A549 (cell line): ENCODE data around the gene SLC38A4. TPM values are rescaled to one million over a fixed set of nuclear protein-coding genes. Genes with fewer than 3 reads are reported as not detected.

Experiments
- CHD2 ChIP-seq: fragments of 150-350 bp; IDR thresholded peaks from 2 replicates; pipeline ENCODE4 v1.6.1; 2014; ENCODE audit warnings: low read length; ENCODE audit not compliant: partially characterized antibody
- EHMT2 ChIP-seq: fragments of 200-600 bp; sonication (generic); IDR thresholded peaks from 2 replicates; pipeline ENCODE4 v1.6.1; 2016; ENCODE audit warnings: antibody characterized with exemption, low read depth, mild to moderate bottlenecking, moderate library complexity
- HDAC2 ChIP-seq: fragments of 200-600 bp; sonication (generic); IDR thresholded peaks from 2 replicates; pipeline ENCODE4 v1.6.1; 2016
- HEYL ChIP-seq: fragments of 250-450 bp; sonication (Bioruptor Pico); IDR thresholded peaks from 2 replicates; pipeline ENCODE4 v1.8.0; 2021; ENCODE audit warnings: mild to moderate bottlenecking, moderate library complexity
- HOXA7 ChIP-seq: fragments of 250-450 bp; sonication (Bioruptor Pico); IDR thresholded peaks from 2 replicates; pipeline ENCODE4 v1.5.0; 2020; ENCODE audit warnings: mild to moderate bottlenecking, moderate library complexity
- NPAS2 ChIP-seq: fragments of 250-450 bp; sonication (Bioruptor Pico); IDR thresholded peaks from 2 replicates; pipeline ENCODE4 v1.8.0; 2022; ENCODE audit warnings: mild to moderate bottlenecking, moderate library complexity, borderline replicate concordance
- polyA plus RNA-seq, 4 experiments: library from polyadenylated mRNA; depleted of rRNA in 3 of 4; stranded (reverse); fragments of >200 nt; fragmentation: RNase III in 1 of 4; extraction: RNeasy Plus Mini Kit Qiagen cat#74134 plus additional on column Dnase treatment in 1 of 4; gene quantifications; 2 replicates in 3 of 4; 3 replicates in 1 of 4; pipeline ENCODE4 v1.2.3, GENCODE V29; 2011 to 2017
- TF ChIP-seq, protein P1 (sequence below): IDR thresholded peaks from 2 replicates; pipeline ENCODE4 v1.6.1; 2012

SLC38A4 gene
- polyA plus RNA-seq, 2 of the 4 experiments (the other 2 are of a cell fraction): 0.09 to 0.30 TPM

DNA sequence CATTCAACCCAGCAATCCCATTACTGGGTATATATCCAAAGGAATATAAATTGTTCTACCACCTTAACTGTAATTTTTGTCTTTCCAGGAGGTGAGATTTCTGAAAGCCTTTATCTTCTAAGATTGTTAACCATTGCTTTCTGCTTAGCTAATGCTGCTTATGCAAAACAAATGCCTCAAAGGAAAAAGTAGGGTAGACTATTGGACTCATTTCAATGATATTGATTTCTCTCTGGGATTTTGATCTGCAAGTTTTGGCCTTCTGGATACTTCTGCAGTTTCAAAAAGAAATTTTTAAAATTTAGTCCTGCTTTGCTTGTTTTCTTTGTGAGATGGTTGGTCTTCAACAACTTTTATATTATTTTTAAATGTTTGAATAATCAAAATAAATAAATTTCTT lies 108.6 kb downstream of the SLC38A4 start (continued):
- no peak for TF ChIP-seq EHMT2
- TF ChIP-seq HEYL (CRISPR knock-in tag): no peak
- TF ChIP-seq NPAS2: no peak
- TF ChIP-seq HOXA7 (CRISPR knock-in tag): no peak
- TF ChIP-seq CHD2: no peak
- TF ChIP-seq, protein P1, sequence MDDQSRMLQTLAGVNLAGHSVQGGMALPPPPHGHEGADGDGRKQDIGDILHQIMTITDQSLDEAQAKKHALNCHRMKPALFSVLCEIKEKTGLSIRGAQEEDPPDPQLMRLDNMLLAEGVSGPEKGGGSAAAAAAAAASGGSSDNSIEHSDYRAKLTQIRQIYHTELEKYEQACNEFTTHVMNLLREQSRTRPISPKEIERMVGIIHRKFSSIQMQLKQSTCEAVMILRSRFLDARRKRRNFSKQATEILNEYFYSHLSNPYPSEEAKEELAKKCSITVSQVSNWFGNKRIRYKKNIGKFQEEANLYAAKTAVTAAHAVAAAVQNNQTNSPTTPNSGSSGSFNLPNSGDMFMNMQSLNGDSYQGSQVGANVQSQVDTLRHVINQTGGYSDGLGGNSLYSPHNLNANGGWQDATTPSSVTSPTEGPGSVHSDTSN: no peak
- no peak for TF ChIP-seq HDAC2
